Endodermal cell (in vitro differentiated cells): ENCODE results near the gene SLC5A10. TPM values are rescaled to one million over a fixed set of nuclear protein-coding genes. Genes with fewer than 3 reads are reported as not detected.

ENCODE experiments used
- DNase-seq: peaks from one replicate; pipeline ENCODE4 v3.0.0-alpha.2; 2017
- H3K27ac ChIP-seq: 2 replicates; pipeline ENCODE4 v1.5.1; 2013; ENCODE audit warnings: mild to moderate bottlenecking, low read depth, low read length, moderate library complexity
- H3K27me3 ChIP-seq: 2 replicates; pipeline ENCODE4 v1.6.1; 2013; ENCODE audit warnings: mild to moderate bottlenecking, low read length, moderate library complexity; ENCODE audit not compliant: insufficient read depth, control insufficient read depth, poor library complexity, severe bottlenecking
- H3K36me3 ChIP-seq: 2 replicates; pipeline ENCODE4 v1.7.0; 2013; ENCODE audit warnings: mild to moderate bottlenecking, low read length, moderate library complexity; ENCODE audit not compliant: control insufficient read depth, insufficient read depth
- H3K4me1 ChIP-seq: one replicate; pipeline ENCODE4 v1.7.0; 2013; ENCODE audit warnings: low read length; ENCODE audit not compliant: control insufficient read depth, insufficient read depth
- H3K4me3 ChIP-seq: 2 replicates; pipeline ENCODE4 v1.5.1; 2013; ENCODE audit warnings: mild to moderate bottlenecking, low read length, moderate library complexity
- H3K9ac ChIP-seq: 2 replicates; pipeline ENCODE4 v1.6.1; 2013; ENCODE audit warnings: mild to moderate bottlenecking, low read length, moderate library complexity; ENCODE audit not compliant: poor library complexity, severe bottlenecking; ENCODE audit errors: extremely low read depth
- H3K9me3 ChIP-seq: 2 replicates; pipeline ENCODE4 v1.6.1; 2013; ENCODE audit warnings: mild to moderate bottlenecking, low read length, moderate library complexity; ENCODE audit not compliant: control insufficient read depth
- H3K27ac Mint-ChIP-seq: 2 replicates; pipeline ENCODE4 v1.8.0; 2020; ENCODE audit warnings: mixed read lengths
- H3K27me3 Mint-ChIP-seq: 2 replicates; pipeline ENCODE4 v1.8.0; 2021; ENCODE audit warnings: mild to moderate bottlenecking, mixed read lengths; ENCODE audit not compliant: insufficient read depth
- H3K36me3 Mint-ChIP-seq: 2 replicates; pipeline ENCODE4 v1.8.0; 2020; ENCODE audit warnings: low read depth, mixed read lengths
- H3K4me1 Mint-ChIP-seq: 2 replicates; pipeline ENCODE4 v1.8.0; 2020; ENCODE audit warnings: mixed read lengths
- H3K4me3 Mint-ChIP-seq: 2 replicates; pipeline ENCODE4 v1.8.0; 2020; ENCODE audit warnings: mild to moderate bottlenecking, moderate library complexity, mixed read lengths
- H3K9me3 Mint-ChIP-seq: 2 replicates; pipeline ENCODE4 v1.8.0; 2020; ENCODE audit warnings: mild to moderate bottlenecking, mixed read lengths
- CTCF ChIP-seq: fragments of 200-600 bp; sonication (generic); conservative IDR thresholded peaks from 2 replicates; pipeline ENCODE4 v1.5.0; 2021; ENCODE audit warnings: antibody characterized with exemption, mild to moderate bottlenecking
- WGBS, 2 experiments: methylation state at CpG; one replicate each; pipeline versions ENCODE4 v1.1.5 to v1.1.7; 2013; ENCODE audit warnings: missing lambda C conversion rate in 2 of 2, mixed read lengths in 1 of 2; ENCODE audit not compliant: insufficient coverage in 1 of 2, insufficient read length in 1 of 2; 5-methylcytosine and 5-hydroxymethylcytosine counted together
- total RNA-seq, 2 donors: library from RNA; stranded (reverse); fragmentation: NEBNext Ultra II Directional in 1 of 2; extraction: Animal tissue kit (Norgen Biotek cat#: 25700) in 1 of 2; gene quantifications; 2 replicates in 1 of 2; 3 replicates in 1 of 2; pipeline ENCODE4 v1.2.1, GENCODE V29; 2021

Gene SLC5A10
- total RNA-seq, 2 donors from 2014 or later, result 0.11 to 0.29 TPM

- 94 to 100% methylated on average over 1 to 5 of the region's 5 CpGs for WGBS, 2 experiments
- TF ChIP-seq CTCF, result no peak
- no peak for DNase-seq
- Mint-ChIP-seq H3K4me1 (peaks cover 12% of the 10 kb centered on the region), H3K36me3 (peaks cover 78% of the 10 kb centered on the region), H3K4me3 (no peak overlapping the region), H3K27me3 (no peaks in the 10 kb centered on the region), H3K9me3 (peaks cover 5% of the 10 kb centered on the region), H3K27ac (peak overlapping the region; percentile 48)
- H3K4me3 ChIP-seq, result no peak overlapping the region
- H3K36me3 ChIP-seq, result peaks cover 76% of the 10 kb centered on the region
- no peaks in the 10 kb centered on the region for H3K27me3 ChIP-seq
- no peak overlapping the region for H3K27ac ChIP-seq
- H3K4me1 ChIP-seq, result peaks cover 2% of the 10 kb centered on the region
- H3K9ac ChIP-seq, result no peak overlapping the region
- peaks cover 18% of the 10 kb centered on the region for H3K9me3 ChIP-seq
Observed at GRCh38 chr17:18910326-18910725, 41.6 kb upstream of the SLC5A10 start.

GRCh38 chr17:18910881-18911280 lies 41.1 kb upstream of the SLC5A10 start:
- no peaks in the 10 kb centered on the region for H3K27me3 ChIP-seq
- no peak for TF ChIP-seq CTCF
- peaks cover 18% of the 10 kb centered on the region for H3K9me3 ChIP-seq
- peaks cover 2% of the 10 kb centered on the region for H3K4me1 ChIP-seq
- H3K4me3 ChIP-seq, result no peak overlapping the region
- peaks cover 12% of the 10 kb centered on the region for H3K4me1 Mint-ChIP-seq
- no peak overlapping the region for H3K27ac ChIP-seq
- peaks cover 78% of the 10 kb centered on the region for H3K36me3 Mint-ChIP-seq
- H3K36me3 ChIP-seq, result peaks cover 79% of the 10 kb centered on the region
- no peaks in the 10 kb centered on the region for H3K27me3 Mint-ChIP-seq
- WGBS, 2 experiments, result 98 to 100% methylated on average over 6 of the region's 6 CpGs
- H3K27ac Mint-ChIP-seq, result peak overlapping the region; percentile 48
- no peak overlapping the region for H3K9ac ChIP-seq
- no peak for DNase-seq
- H3K9me3 Mint-ChIP-seq, result peaks cover 5% of the 10 kb centered on the region
- no peak overlapping the region for H3K4me3 Mint-ChIP-seq

GRCh38 chr17:18916816-18917500 lies 35.0 kb upstream of the SLC5A10 start:
- Histone ChIP-seq H3K9me3 (peaks cover 11% of the 10 kb centered on the region), H3K27me3 (no peaks in the 10 kb centered on the region), H3K9ac (no peak overlapping the region), H3K4me3 (no peak overlapping the region), H3K27ac (no peak overlapping the region), H3K4me1 (no peaks in the 10 kb centered on the region), H3K36me3 (peaks cover 78% of the 10 kb centered on the region)
- Mint-ChIP-seq H3K27ac (no peak overlapping the region), H3K36me3 (peaks cover 72% of the 10 kb centered on the region), H3K4me1 (no peaks in the 10 kb centered on the region), H3K9me3 (peaks cover 5% of the 10 kb centered on the region), H3K4me3 (no peak overlapping the region), H3K27me3 (no peaks in the 10 kb centered on the region)
- DNase-seq, result no peak
- TF ChIP-seq CTCF, result no peak
- 91% methylated on average over 4 of the region's 5 CpGs; no CpG with 5 or more reads in 1 of the 2 experiments for WGBS, 2 experiments
